GM19372 (cell line): ENCODE data around the gene ZNF282.

Experiments
- ATAC-seq: cut with Tn5 transposase; IDR thresholded peaks from one replicate; pipeline ENCODE4 v1.9.1; 2021; ENCODE audit warnings: mild to moderate bottlenecking, low read depth, moderate library complexity; ENCODE audit not compliant: unreplicated experiment

The ZNF282 gene

GRCh38 chr7:149188637-149189259, 6.6 kb upstream of the ZNF282 start:
- no peak for ATAC-seq

- no peak for ATAC-seq
Measured at GRCh38 chr7:149191851-149192250, 3.5 kb upstream of the ZNF282 start.

GRCh38 chr7:149194799-149195179, 557 bp upstream of the ZNF282 start:
- ATAC-seq = no peak

- ATAC-seq = no peak
Measured at GRCh38 chr7:149196151-149196704, 882 bp downstream of the ZNF282 start.

- no peak for ATAC-seq
Measured at GRCh38 chr7:149196705-149197171, 1.4 kb downstream of the ZNF282 start.

- ATAC-seq = no peak
Measured at GRCh38 chr7:149197675-149198074, 2.3 kb downstream of the ZNF282 start.

GRCh38 chr7:149198161-149198816, 2.9 kb downstream of the ZNF282 start:
- no peak for ATAC-seq

GRCh38 chr7:149199234-149199995, 4.1 kb downstream of the ZNF282 start:
- ATAC-seq = no peak

GRCh38 chr7:149202831-149203231, 7.5 kb downstream of the ZNF282 start:
- no peak for ATAC-seq

GRCh38 chr7:149205690-149206381, 10.5 kb downstream of the ZNF282 start:
- no peak for ATAC-seq

GRCh38 chr7:149207324-149208035, 12.1 kb downstream of the ZNF282 start:
- ATAC-seq = no peak

- ATAC-seq = no peak
Measured at GRCh38 chr7:149209518-149210269, 14.3 kb downstream of the ZNF282 start.

- ATAC-seq = no peak
Measured at GRCh38 chr7:149210551-149210950, 15.2 kb downstream of the ZNF282 start.

- ATAC-seq = no peak
Measured at GRCh38 chr7:149214020-149214720, 18.8 kb downstream of the ZNF282 start.

GRCh38 chr7:149216402-149216801, 21.1 kb downstream of the ZNF282 start:
- ATAC-seq = no peak

- no peak for ATAC-seq
Measured at GRCh38 chr7:149217570-149217969, 22.2 kb downstream of the ZNF282 start.

GRCh38 chr7:149218469-149219420, 23.4 kb downstream of the ZNF282 start:
- ATAC-seq = no peak

GRCh38 chr7:149220534-149220933, 25.2 kb downstream of the ZNF282 start:
- no peak for ATAC-seq
